ENCODE data around the gene COG5.

The COG5 gene

DNA sequence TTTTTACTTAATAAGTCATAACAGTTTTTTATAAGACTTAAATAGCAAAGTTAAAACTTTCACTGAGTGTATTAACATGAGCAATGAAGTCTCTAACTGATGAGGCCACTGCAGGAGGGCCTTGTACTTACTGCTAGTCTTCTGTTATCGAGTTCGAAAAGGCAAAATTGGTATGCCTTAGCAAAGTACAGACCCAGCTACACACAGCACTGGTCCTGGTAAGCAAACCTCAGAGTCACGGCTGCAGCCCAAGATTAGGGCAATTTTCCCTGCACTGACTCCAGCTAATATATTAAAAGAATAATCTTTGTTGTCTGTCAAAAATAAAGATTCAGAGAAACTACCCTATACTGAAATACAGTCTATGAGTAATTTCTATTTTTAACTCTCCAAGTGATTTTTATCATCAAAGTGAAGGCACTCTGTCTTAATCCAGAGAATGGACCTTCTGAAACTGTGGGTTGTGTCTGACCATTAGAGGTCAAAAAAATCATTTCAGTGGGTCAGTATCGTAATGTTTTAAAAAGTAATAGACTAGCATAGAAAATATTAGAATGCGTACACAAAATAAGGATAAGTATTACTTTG, 309.2 kb downstream of the COG5 start:
- TF ChIP-seq, protein P1, sequence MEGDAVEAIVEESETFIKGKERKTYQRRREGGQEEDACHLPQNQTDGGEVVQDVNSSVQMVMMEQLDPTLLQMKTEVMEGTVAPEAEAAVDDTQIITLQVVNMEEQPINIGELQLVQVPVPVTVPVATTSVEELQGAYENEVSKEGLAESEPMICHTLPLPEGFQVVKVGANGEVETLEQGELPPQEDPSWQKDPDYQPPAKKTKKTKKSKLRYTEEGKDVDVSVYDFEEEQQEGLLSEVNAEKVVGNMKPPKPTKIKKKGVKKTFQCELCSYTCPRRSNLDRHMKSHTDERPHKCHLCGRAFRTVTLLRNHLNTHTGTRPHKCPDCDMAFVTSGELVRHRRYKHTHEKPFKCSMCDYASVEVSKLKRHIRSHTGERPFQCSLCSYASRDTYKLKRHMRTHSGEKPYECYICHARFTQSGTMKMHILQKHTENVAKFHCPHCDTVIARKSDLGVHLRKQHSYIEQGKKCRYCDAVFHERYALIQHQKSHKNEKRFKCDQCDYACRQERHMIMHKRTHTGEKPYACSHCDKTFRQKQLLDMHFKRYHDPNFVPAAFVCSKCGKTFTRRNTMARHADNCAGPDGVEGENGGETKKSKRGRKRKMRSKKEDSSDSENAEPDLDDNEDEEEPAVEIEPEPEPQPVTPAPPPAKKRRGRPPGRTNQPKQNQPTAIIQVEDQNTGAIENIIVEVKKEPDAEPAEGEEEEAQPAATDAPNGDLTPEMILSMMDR (IDR thresholded peaks at IDR 0.05; ENCODE audit: low read depth, low read length, poor library complexity, severe bottlenecking), result no peak
- no peak for TF ChIP-seq EZH2phosphoT487 (IDR thresholded peaks at IDR 0.05; ENCODE audit: borderline replicate concordance, low read length)
- no peaks in the 10 kb centered on the region for H3K9me2 ChIP-seq (replicated peaks; ENCODE audit: control insufficient read depth, low read length)
- no peak overlapping the region for H3K4me3 ChIP-seq (ENCODE audit: low read length)
- H4K20me1 ChIP-seq (ENCODE audit: control insufficient read depth, insufficient read depth, low read depth, low read length), result no peaks in the 10 kb centered on the region
- no peak overlapping the region for H3K4me2 ChIP-seq (ENCODE audit: low read length)
- H3K4me1 ChIP-seq (ENCODE audit: control insufficient read depth, low read length), result no peaks in the 10 kb centered on the region
- no peaks in the 10 kb centered on the region for H3K27me3 ChIP-seq (ENCODE audit: control insufficient read depth, low read length)
- no peak overlapping the region for H3K27ac ChIP-seq (ENCODE audit: low read depth, low read length)
- H3F3A ChIP-seq (ENCODE audit: control insufficient read depth, insufficient read depth), result no peaks in the 10 kb centered on the region
- H3K9me3 ChIP-seq (ENCODE audit: control insufficient read depth, insufficient read depth, low read length), result no peaks in the 10 kb centered on the region
- H3K36me3 ChIP-seq (ENCODE audit: control insufficient read depth, low read length), result no peaks in the 10 kb centered on the region
- no peaks in the 10 kb centered on the region for H3K79me2 ChIP-seq (ENCODE audit: control insufficient read depth, low read length)

DNA sequence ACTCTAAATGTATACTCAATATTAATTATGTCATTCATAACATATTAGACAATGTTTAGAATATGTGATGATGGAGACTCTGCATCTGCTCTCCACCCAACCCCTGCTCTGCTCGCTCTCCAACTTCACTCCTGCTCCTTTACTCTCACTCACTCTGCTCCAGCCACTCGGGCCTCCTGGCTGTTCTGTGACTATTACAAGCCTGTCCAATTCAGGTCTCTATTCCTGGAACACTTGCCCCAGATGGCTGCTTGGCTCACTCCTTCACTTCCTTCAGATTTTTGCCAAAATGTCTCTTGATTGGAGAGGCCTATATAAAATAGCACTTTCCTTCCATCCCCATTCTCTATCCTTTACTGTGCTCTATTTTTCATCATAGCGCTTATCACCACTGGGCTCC, 310.1 kb downstream of the COG5 start:
- H3K4me3 ChIP-seq (ENCODE audit: low read length), result no peak overlapping the region
- H3F3A ChIP-seq (ENCODE audit: control insufficient read depth, insufficient read depth), result no peaks in the 10 kb centered on the region
- no peaks in the 10 kb centered on the region for H3K9me3 ChIP-seq (ENCODE audit: control insufficient read depth, insufficient read depth, low read length)
- H3K27ac ChIP-seq (ENCODE audit: low read depth, low read length), result no peak overlapping the region
- TF ChIP-seq, protein P1 (IDR thresholded peaks at IDR 0.05; ENCODE audit: low read depth, low read length, poor library complexity, severe bottlenecking), result no peak
- TF ChIP-seq EZH2phosphoT487 (IDR thresholded peaks at IDR 0.05; ENCODE audit: borderline replicate concordance, low read length), result no peak
- H3K27me3 ChIP-seq (ENCODE audit: control insufficient read depth, low read length), result no peaks in the 10 kb centered on the region
- no peaks in the 10 kb centered on the region for H3K9me2 ChIP-seq (replicated peaks; ENCODE audit: control insufficient read depth, low read length)
- H4K20me1 ChIP-seq (ENCODE audit: control insufficient read depth, insufficient read depth, low read depth, low read length), result no peaks in the 10 kb centered on the region
- no peaks in the 10 kb centered on the region for H3K36me3 ChIP-seq (ENCODE audit: control insufficient read depth, low read length)
- no peaks in the 10 kb centered on the region for H3K79me2 ChIP-seq (ENCODE audit: control insufficient read depth, low read length)
- H3K4me2 ChIP-seq (ENCODE audit: low read length), result no peak overlapping the region
- H3K4me1 ChIP-seq (ENCODE audit: control insufficient read depth, low read length), result no peaks in the 10 kb centered on the region

DNA sequence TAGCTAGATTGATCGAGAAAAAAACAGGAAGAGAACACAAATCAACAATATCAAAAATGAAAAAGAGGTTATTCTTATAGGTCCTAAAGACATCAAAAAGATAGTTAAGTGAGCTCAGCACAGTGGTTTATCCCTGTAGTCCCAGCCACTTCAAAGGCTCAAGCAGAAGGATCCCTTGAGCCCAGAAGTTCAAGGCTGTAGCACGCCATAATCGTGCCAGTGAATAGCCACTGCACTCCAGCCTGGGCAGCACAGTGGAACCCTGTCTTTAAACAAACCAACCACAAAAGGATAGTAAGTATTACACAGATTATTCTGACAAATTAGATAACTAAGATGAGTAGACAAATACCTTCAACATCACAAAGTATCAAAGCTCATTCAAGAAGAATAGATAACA, 311.8 kb downstream of the COG5 start:
- Histone ChIP-seq H3K4me3 (ENCODE audit: low read length) (no peak overlapping the region), H3F3A (ENCODE audit: control insufficient read depth, insufficient read depth) (no peaks in the 10 kb centered on the region), H3K9me3 (ENCODE audit: control insufficient read depth, insufficient read depth, low read length) (no peaks in the 10 kb centered on the region), H3K79me2 (ENCODE audit: control insufficient read depth, low read length) (no peaks in the 10 kb centered on the region), H3K4me2 (ENCODE audit: low read length) (no peak overlapping the region), H3K4me1 (ENCODE audit: control insufficient read depth, low read length) (no peaks in the 10 kb centered on the region), H3K36me3 (ENCODE audit: control insufficient read depth, low read length) (peaks cover 6% of the 10 kb centered on the region; the same call in 1 of the 2 replicates), H3K9me2 (replicated peaks; ENCODE audit: control insufficient read depth, low read length) (no peaks in the 10 kb centered on the region), H4K20me1 (ENCODE audit: control insufficient read depth, insufficient read depth, low read depth, low read length) (no peaks in the 10 kb centered on the region), H3K27ac (ENCODE audit: low read depth, low read length) (no peak overlapping the region), H3K27me3 (ENCODE audit: control insufficient read depth, low read length) (no peaks in the 10 kb centered on the region)
- TF ChIP-seq EZH2phosphoT487 (IDR thresholded peaks at IDR 0.05; ENCODE audit: borderline replicate concordance, low read length), result no peak
- TF ChIP-seq, protein P1 (IDR thresholded peaks at IDR 0.05; ENCODE audit: low read depth, low read length, poor library complexity, severe bottlenecking), result no peak

Measured in DOHH2 (cell line).